ENCODE measurements around the gene C9orf43. TPM values are rescaled to one million over a fixed set of nuclear protein-coding genes. Genes with fewer than 3 reads are reported as not detected.
A peak's percentile ranks its signal among the peaks of the same experiment; 100 is the strongest.

The C9orf43 gene
- total and polyA plus RNA-seq, 7 donors = 0.20 to 0.68 (median 0.55) TPM; not detected in 2

DNA sequence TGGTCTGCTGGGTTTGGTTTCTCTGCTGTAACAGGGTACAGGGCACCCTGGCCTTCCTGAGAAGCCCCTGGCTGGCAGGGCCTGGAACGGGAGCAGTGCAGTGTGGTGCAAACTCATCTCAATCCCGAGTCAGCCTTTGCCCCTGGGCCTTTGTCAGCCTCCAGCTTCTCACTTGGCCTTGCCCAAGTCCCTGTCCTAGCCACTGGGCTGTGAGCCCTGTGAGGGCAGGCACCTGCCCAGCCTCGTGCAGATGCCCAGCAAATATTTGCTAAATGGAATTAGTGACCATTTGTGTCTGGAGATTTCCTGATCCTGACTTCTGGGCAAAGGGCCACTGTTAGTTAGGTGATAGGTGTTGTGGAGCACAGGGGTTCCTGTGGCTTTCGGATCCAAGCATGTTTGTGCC, 66.0 kb downstream of the C9orf43 start:
- H3K4me3 ChIP-seq = no peak overlapping the region
- intact Hi-C loops (cut with DNase I) = no loop called here
- DNase-seq = peak; percentile 29
- no peaks in the 10 kb centered on the region for H3K27me3 ChIP-seq
- WGBS, 2 donors = 73 to 88% methylated on average over 4 of the region's 4 CpGs
- peaks cover 0 to 34% (median 30%) of the 10 kb centered on the region in 4 donors for H3K4me1 ChIP-seq
- TF ChIP-seq, protein P1, sequence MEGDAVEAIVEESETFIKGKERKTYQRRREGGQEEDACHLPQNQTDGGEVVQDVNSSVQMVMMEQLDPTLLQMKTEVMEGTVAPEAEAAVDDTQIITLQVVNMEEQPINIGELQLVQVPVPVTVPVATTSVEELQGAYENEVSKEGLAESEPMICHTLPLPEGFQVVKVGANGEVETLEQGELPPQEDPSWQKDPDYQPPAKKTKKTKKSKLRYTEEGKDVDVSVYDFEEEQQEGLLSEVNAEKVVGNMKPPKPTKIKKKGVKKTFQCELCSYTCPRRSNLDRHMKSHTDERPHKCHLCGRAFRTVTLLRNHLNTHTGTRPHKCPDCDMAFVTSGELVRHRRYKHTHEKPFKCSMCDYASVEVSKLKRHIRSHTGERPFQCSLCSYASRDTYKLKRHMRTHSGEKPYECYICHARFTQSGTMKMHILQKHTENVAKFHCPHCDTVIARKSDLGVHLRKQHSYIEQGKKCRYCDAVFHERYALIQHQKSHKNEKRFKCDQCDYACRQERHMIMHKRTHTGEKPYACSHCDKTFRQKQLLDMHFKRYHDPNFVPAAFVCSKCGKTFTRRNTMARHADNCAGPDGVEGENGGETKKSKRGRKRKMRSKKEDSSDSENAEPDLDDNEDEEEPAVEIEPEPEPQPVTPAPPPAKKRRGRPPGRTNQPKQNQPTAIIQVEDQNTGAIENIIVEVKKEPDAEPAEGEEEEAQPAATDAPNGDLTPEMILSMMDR (IDR thresholded peaks at IDR 0.05) = no peak
- TF ChIP-seq POLR2AphosphoS5 (IDR thresholded peaks at IDR 0.05) (no peak), POLR2A (IDR thresholded peaks at IDR 0.05) (no peak), EP300 (IDR thresholded peaks at IDR 0.05) (no peak)
- no peaks in the 10 kb centered on the region for H3K9me3 ChIP-seq
- H3K36me3 ChIP-seq = no peaks in the 10 kb centered on the region
- no peak overlapping the region for H3K27ac ChIP-seq

DNA sequence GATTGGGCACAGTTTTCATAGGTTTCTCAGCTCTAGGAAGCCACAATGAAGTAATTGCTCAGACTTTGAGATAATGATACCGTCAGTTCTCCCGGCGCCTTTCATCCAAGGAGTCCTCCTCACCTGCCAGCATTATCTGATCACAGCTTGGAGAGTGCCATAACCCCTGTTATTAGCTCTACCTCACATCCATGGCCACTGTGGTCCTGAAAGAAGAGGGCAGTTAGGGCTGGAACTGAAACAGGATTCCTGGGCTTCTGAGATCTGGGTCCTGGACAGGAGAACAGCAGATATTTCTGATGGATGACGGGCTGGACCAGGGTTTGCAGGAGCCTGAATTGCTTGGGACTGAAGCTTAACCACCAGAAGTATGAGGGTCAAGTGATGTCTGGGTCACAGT, 66.5 kb downstream of the C9orf43 start:
- no peak for TF ChIP-seq POLR2AphosphoS5 (IDR thresholded peaks at IDR 0.05)
- no peak for TF ChIP-seq POLR2A (IDR thresholded peaks at IDR 0.05)
- TF ChIP-seq, protein P1 (IDR thresholded peaks at IDR 0.05) = no peak
- TF ChIP-seq EP300 (IDR thresholded peaks at IDR 0.05) = no peak
- no peak for DNase-seq
- Histone ChIP-seq H3K4me3 (no peak overlapping the region), H3K36me3 (no peaks in the 10 kb centered on the region), H3K9me3 (no peaks in the 10 kb centered on the region), H3K27me3 (no peaks in the 10 kb centered on the region), H3K27ac (no peak overlapping the region), H3K4me1 (peaks cover 0 to 34% (median 31%) of the 10 kb centered on the region in 4 donors)
- intact Hi-C loops (cut with DNase I) = no loop called here
- WGBS, 2 donors = 88 to 94% methylated on average over 4 of the region's 4 CpGs

DNA sequence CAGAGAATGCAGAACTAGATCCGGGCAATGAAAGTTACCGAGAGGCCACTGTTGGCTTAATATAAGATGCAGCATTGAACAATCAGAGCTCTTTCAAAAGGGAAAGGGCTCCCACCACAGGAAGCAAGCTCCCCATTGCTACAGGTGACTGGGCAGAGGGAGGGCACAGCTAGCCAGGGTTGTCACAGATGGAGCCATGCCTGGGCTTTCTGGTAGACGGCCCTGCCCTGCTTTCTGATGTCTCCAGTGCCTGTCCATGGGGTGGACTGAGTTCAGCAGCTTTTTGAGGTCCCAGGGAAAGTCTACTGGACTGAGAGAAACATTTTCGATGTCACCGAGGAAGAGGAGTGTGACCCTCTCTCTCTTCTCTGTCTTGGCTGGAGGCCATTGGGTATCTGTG, 67.1 kb downstream of the C9orf43 start:
- intact Hi-C loops (cut with DNase I) = no loop called here
- H3K9me3 ChIP-seq = no peaks in the 10 kb centered on the region
- no peaks in the 10 kb centered on the region for H3K36me3 ChIP-seq
- H3K4me1 ChIP-seq = peaks cover 0 to 40% (median 34%) of the 10 kb centered on the region in 4 donors
- peak; percentile 11 for DNase-seq
- H3K27ac ChIP-seq = no peak overlapping the region
- H3K27me3 ChIP-seq = no peaks in the 10 kb centered on the region
- WGBS, 2 donors = 90 to 92% methylated on average over 5 of the region's 5 CpGs
- H3K4me3 ChIP-seq = no peak overlapping the region
- no peak for TF ChIP-seq POLR2A (IDR thresholded peaks at IDR 0.05)
- TF ChIP-seq EP300 (IDR thresholded peaks at IDR 0.05) = no peak
- TF ChIP-seq, protein P1 (IDR thresholded peaks at IDR 0.05) = no peak

DNA sequence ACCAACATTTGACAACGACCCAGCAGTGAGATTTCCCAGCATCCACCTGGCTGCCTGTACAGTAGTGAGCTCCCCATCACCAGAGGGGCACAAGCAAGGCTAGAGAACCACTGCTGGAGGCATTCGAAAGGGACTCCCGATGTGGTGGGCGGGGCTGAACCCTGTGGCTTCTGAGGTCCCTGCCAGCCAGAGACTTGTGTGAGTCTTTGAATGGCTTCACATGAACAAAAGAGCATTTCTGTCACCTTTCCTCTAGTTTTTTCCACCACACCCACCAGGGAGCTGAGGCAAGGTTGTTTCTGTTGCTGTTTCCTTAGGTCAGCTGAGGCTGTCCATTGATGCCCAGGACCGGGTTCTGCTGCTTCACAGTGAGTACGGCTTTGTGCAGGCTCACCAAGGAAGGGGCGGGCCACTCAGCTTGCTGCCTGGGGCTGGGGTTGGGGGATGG, 68.7 kb downstream of the C9orf43 start:
- H3K27me3 ChIP-seq = no peaks in the 10 kb centered on the region
- no peak overlapping the region for H3K27ac ChIP-seq
- intact Hi-C loops (cut with DNase I) = no loop called here
- peak; percentile 34 for DNase-seq
- H3K4me3 ChIP-seq = no peak overlapping the region
- TF ChIP-seq, protein P1 (IDR thresholded peaks at IDR 0.05) = no peak
- TF ChIP-seq POLR2A (IDR thresholded peaks at IDR 0.05) (no peak), EP300 (IDR thresholded peaks at IDR 0.05) (no peak), POLR2AphosphoS5 (IDR thresholded peaks at IDR 0.05) (no peak)
- no peaks in the 10 kb centered on the region for H3K9me3 ChIP-seq
- WGBS, 2 donors = 59 to 74% methylated on average over 7 of the region's 7 CpGs
- no peaks in the 10 kb centered on the region for H3K36me3 ChIP-seq
- peaks cover 0 to 50% (median 40%) of the 10 kb centered on the region in 4 donors for H3K4me1 ChIP-seq

Other genes starting within 250 kb of the C9orf43 start
- 10 to 100 TPM; 18.8 to 22.5 (median 20.9) TPM for gene FKBP15, start 189.5 kb upstream of the C9orf43 start, total RNA-seq
- gene FKBP15, start 189.5 kb upstream of the C9orf43 start, polyA plus RNA-seq = 10 to 100 TPM in 1 of 3 donors, 1 to 10 TPM in 2; 7.2 to 16.5 (median 9.5) TPM
- gene SLC31A1, start 189.2 kb upstream of the C9orf43 start, total RNA-seq = 1 to 10 TPM; 7.1 to 9.6 (median 8.6) TPM
- gene SLC31A1, start 189.2 kb upstream of the C9orf43 start, polyA plus RNA-seq = 10 to 100 TPM in 2 of 3 donors, 1 to 10 TPM in 1; 4.2 to 28.0 (median 12.0) TPM
- 10 to 100 TPM; 57.1 to 71.7 (median 66.2) TPM for gene CDC26, start 135.2 kb upstream of the C9orf43 start, total RNA-seq
- 10 to 100 TPM; 33.8 to 74.5 (median 64.5) TPM for gene CDC26, start 135.2 kb upstream of the C9orf43 start, polyA plus RNA-seq
- 10 to 100 TPM; 12.7 to 21.4 (median 14.1) TPM for gene PRPF4, start 135.1 kb upstream of the C9orf43 start, total RNA-seq
- gene PRPF4, start 135.1 kb upstream of the C9orf43 start, polyA plus RNA-seq = 10 to 100 TPM in 1 of 3 donors, 1 to 10 TPM in 2; 7.9 to 15.5 (median 9.0) TPM
- gene RNF183, start 107.4 kb upstream of the C9orf43 start, total RNA-seq = not detected
- 1 to 10 TPM in 1 of 3 donors, not detected in 2; 2.3 TPM for gene RNF183, start 107.4 kb upstream of the C9orf43 start, polyA plus RNA-seq
- gene WDR31, start 70.5 kb upstream of the C9orf43 start, total RNA-seq = 1 to 10 TPM; 1.8 to 3.9 (median 2.6) TPM
- 1 to 10 TPM; 1.2 to 2.0 (median 1.8) TPM for gene WDR31, start 70.5 kb upstream of the C9orf43 start, polyA plus RNA-seq
- gene BSPRY, start 61.2 kb upstream of the C9orf43 start, total RNA-seq = under 1 TPM; 0.27 to 0.66 (median 0.32) TPM
- 10 to 100 TPM; 14.4 to 23.6 (median 21.8) TPM for gene BSPRY, start 61.2 kb upstream of the C9orf43 start, polyA plus RNA-seq
- gene HDHD3, start 33.8 kb upstream of the C9orf43 start, total RNA-seq = 10 to 100 TPM; 16.4 to 34.6 (median 25.6) TPM
- 100 to 1,000 TPM; 113 to 158 (median 121) TPM for gene HDHD3, start 33.8 kb upstream of the C9orf43 start, polyA plus RNA-seq
- gene ALAD, start 9.5 kb upstream of the C9orf43 start, total RNA-seq = 10 to 100 TPM; 14.8 to 31.0 (median 23.3) TPM
- gene ALAD, start 9.5 kb upstream of the C9orf43 start, polyA plus RNA-seq = 10 to 100 TPM; 37.0 to 50.2 (median 47.4) TPM
- 10 to 100 TPM; 24.9 to 45.6 (median 39.1) TPM for gene POLE3, start 72 bp upstream of the C9orf43 start, total RNA-seq
- 10 to 100 TPM; 25.2 to 49.2 (median 27.0) TPM for gene POLE3, start 72 bp upstream of the C9orf43 start, polyA plus RNA-seq
- gene RGS3, start 53.0 kb downstream of the C9orf43 start, total RNA-seq = 10 to 100 TPM; 26.9 to 50.7 (median 42.0) TPM
- 10 to 100 TPM; 32.4 to 43.6 (median 32.6) TPM for gene RGS3, start 53.0 kb downstream of the C9orf43 start, polyA plus RNA-seq

Data from sigmoid colon (tissue), 7 donors.